T-cell (primary cell): ENCODE results near the gene C21orf91. TPM values are rescaled to one million over a fixed set of nuclear protein-coding genes. Genes with fewer than 3 reads are reported as not detected.

Experiments used
- ATAC-seq, 4 experiments: fragments of 200-7000 bp in 3 of 4; fragments of 150-1000 bp in 1 of 4; cut with Tn5 transposase; replicated peaks in 1 of 4; 1 replicate in 3 of 4; 2 replicates in 1 of 4; pipeline ENCODE4 v1.10.0; 2021; ENCODE audit warnings: moderate library complexity in 3 of 4, mild to moderate bottlenecking in 2 of 4, moderate number of reproducible peaks in 1 of 4
- CTCF ChIA-PET, 2 donors: fragments of 300-600 bp; sonication (Branson Sonifier 250); formaldehyde crosslinking; loops; one replicate each; lab custom pipeline; 2022; ENCODE audit warnings: antibody characterized with exemption in 2 of 2; lab: Charles Lee
- POLR2A ChIA-PET, 2 donors: fragments of 300-600 bp; sonication (Branson Sonifier 250); formaldehyde crosslinking; loops; one replicate each; lab custom pipeline; 2022; ENCODE audit warnings: antibody characterized with exemption in 2 of 2; lab: Charles Lee
- DNase-seq, 35 experiments: peaks; one replicate each; pipeline versions ENCODE4 v3.0.0 to v3.0.0-alpha.2; 2013 to 2023
- H3K27ac ChIP-seq: one replicate; pipeline ENCODE4 v1.5.1; 2013; ENCODE audit warnings: low read length
- H3K27me3 ChIP-seq, 2 experiments: replicated peaks in 1 of 2; 1 replicate in 1 of 2; 2 replicates in 1 of 2; pipeline versions ENCODE4 v1.6.1 to v1.7.0; 2013; ENCODE audit warnings: low read length in 1 of 2, mixed read lengths in 1 of 2; ENCODE audit not compliant: control insufficient read depth in 2 of 2, insufficient read depth in 2 of 2; ENCODE audit errors: extremely low read depth in 1 of 2
- H3K36me3 ChIP-seq, 2 donors: 1 replicate in 1 of 2; 2 replicates in 1 of 2; pipeline versions ENCODE4 v1.6.1 to v1.7.0; 2013; ENCODE audit warnings: low read length in 1 of 2; ENCODE audit not compliant: control insufficient read depth in 2 of 2, insufficient read depth in 1 of 2; ENCODE audit errors: extremely low read depth in 1 of 2
- H3K4me1 ChIP-seq, 2 experiments: 1 replicate in 1 of 2; 2 replicates in 1 of 2; pipeline versions ENCODE4 v1.6.1 to v1.7.0; 2013; ENCODE audit warnings: low read length in 2 of 2, mixed read lengths in 1 of 2; ENCODE audit not compliant: insufficient read depth in 2 of 2, control insufficient read depth in 1 of 2; ENCODE audit errors: extremely low read depth in 1 of 2
- H3K4me3 ChIP-seq, 2 donors: 1 replicate in 1 of 2; 2 replicates in 1 of 2; pipeline versions ENCODE4 v1.5.1 to v1.7.0; 2013; ENCODE audit warnings: mild to moderate bottlenecking in 2 of 2, low read length in 1 of 2, moderate library complexity in 1 of 2; ENCODE audit not compliant: control insufficient read depth in 1 of 2; ENCODE audit errors: extremely low read depth in 1 of 2
- H3K9me3 ChIP-seq: 2 replicates; pipeline ENCODE4 v1.7.0; 2013
- H3K27ac Mint-ChIP-seq, 2 donors: one replicate each; pipeline ENCODE4 v1.8.0; 2020 to 2021; ENCODE audit warnings: mild to moderate bottlenecking in 2 of 2, mixed read lengths in 2 of 2
- H3K27me3 Mint-ChIP-seq, 2 donors: one replicate each; pipeline ENCODE4 v1.8.0; 2021 to 2022; ENCODE audit warnings: mixed read lengths in 2 of 2
- H3K36me3 Mint-ChIP-seq: one replicate; pipeline ENCODE4 v1.8.0; 2021; ENCODE audit warnings: mixed read lengths
- H3K4me1 Mint-ChIP-seq, 3 donors: one replicate each; pipeline ENCODE4 v1.8.0; 2020 to 2022; ENCODE audit warnings: mixed read lengths in 3 of 3, mild to moderate bottlenecking in 1 of 3
- H3K4me3 Mint-ChIP-seq, 3 donors: one replicate each; pipeline ENCODE4 v1.8.0; 2020 to 2022; ENCODE audit warnings: mild to moderate bottlenecking in 3 of 3, mixed read lengths in 3 of 3, moderate library complexity in 3 of 3
- H3K9me3 Mint-ChIP-seq, 3 donors: one replicate each; pipeline ENCODE4 v1.8.0; 2020 to 2022; ENCODE audit warnings: mixed read lengths in 3 of 3
- WGBS: methylation state at CpG from one replicate; pipeline ENCODE4 v1.1.5; 2013; ENCODE audit warnings: missing lambda C conversion rate; ENCODE audit not compliant: insufficient coverage; 5-methylcytosine and 5-hydroxymethylcytosine counted together
- total RNA-seq, 35 experiments: library from RNA in 6 of 35; stranded (reverse) in 6 of 35; fragments of 120-200 nt in 1 of 35; gene quantifications; one replicate each; pipeline versions ENCODE4 v1.2.1 to v1.2.4 and lab custom pipeline; 2013 to 2026

Gene C21orf91
- total RNA-seq, 5 donors from 2014 or later (not counting 1 experiment from before 2014, with no cell fraction given) = 41.1 to 52.6 (median 48.5) TPM

DNA sequence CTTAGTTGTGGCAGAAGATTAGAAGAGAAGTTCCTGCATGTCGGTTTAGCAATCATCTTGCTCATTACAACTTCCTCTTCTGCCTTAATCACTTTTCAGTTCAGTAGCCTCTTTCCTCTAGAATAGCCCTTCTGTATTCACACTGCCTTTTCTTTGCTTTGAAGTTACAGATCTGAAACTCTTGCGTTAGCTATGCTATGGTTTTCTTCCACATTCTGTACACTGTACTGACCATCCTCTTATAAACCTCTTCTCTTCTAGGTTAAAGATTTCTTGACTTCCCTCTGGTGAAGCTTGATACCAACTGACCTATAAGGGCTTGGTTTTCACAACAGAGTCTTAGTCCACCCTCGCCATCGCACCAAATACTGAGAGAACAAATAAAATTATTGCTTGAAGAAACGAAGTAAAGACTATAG is 35.0 kb downstream of the C21orf91 start:
- Mint-ChIP-seq H3K9me3 (peaks cover 0 to 6% (median 0%) of the 10 kb centered on the region in 3 donors), H3K4me3 (peak overlapping the region; percentile 64 to 78 (median 75)), H3K27me3 (no peaks in the 10 kb centered on the region), H3K36me3 (peaks cover 21% of the 10 kb centered on the region), H3K27ac (peak overlapping the region; percentile 92 to 94), H3K4me1 (peaks cover 98 to 99% (median 98%) of the 10 kb centered on the region in 3 donors)
- ATAC-seq = peak; percentile 49 to 60 (median 56)
- peak overlapping the region in 1 of 2 donors; percentile 11 for H3K4me3 ChIP-seq
- peaks cover 59 to 70% of the 10 kb centered on the region in 2 experiments for H3K4me1 ChIP-seq
- peaks cover 0 to 4% of the 10 kb centered on the region in 2 donors for H3K36me3 ChIP-seq
- H3K27ac ChIP-seq = peak overlapping the region; percentile 82
- CTCF ChIA-PET = interaction anchor here (0.6 to 1.5 kb wide), 10 partner anchors 8 to 105 kb away, joined by 3 to 8 read pairs (median 4); no protein-coding TSS in a partner anchor
- WGBS = 0% methylated on average over 1 of the region's 5 CpGs
- H3K27me3 ChIP-seq = no peaks in the 10 kb centered on the region
- POLR2A ChIA-PET = interaction anchor here (0.5 to 3.9 kb wide), 9 partner anchors 9 to 112 kb away, joined by 3 to 22 read pairs (median 6); partner anchors contain the start of gene C21orf91 (in 1 of the 2)
- H3K9me3 ChIP-seq = no peaks in the 10 kb centered on the region
- DNase-seq = peak in 1 of 35 experiments; percentile 51

DNA sequence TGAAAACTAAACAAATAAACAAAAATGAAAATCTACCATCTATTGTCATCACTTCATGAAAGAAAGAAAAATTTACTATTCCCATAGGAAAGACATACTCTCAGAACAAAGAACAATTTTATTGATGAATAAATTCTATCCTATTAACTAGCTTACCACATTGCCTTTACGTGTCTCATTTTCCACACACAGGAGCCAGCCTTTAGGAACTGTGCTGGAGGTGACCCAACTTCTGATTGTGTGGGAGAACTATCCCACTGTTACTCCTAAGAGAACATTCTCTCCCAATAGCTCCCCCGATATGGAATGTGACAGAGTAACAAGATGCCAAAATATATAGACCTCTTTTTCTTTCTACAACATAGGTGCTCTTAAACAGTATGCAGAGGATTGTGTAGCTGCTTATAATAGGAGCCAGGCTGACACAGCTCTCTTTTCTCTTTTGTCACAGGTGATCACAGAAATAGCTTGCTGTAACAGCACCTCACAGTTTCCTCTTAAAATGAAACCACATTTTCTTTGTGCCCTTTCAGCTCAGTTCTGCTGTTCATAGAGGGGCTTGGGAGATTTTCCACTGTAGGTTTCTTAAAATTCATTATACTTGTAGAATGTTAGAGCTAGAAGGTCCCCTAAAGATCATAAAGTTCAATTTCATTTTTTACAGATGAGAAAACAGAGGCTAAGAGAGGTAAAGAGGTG is 35.5 kb downstream of the C21orf91 start:
- POLR2A ChIA-PET = interaction anchor here (0.6 to 3.9 kb wide), 9 partner anchors 10 to 205 kb away, joined by 5 to 22 read pairs (median 6); partner anchors contain the start of gene C21orf91 (in 1 of the 2)
- ATAC-seq = peak; percentile 50 to 65 (median 60)
- Histone ChIP-seq H3K36me3 (peaks cover 0 to 4% of the 10 kb centered on the region in 2 donors), H3K4me3 (peak overlapping the region; percentile 11 to 17), H3K27ac (peak overlapping the region; percentile 82), H3K27me3 (no peaks in the 10 kb centered on the region), H3K4me1 (peaks cover 59 to 65% of the 10 kb centered on the region in 2 experiments), H3K9me3 (no peaks in the 10 kb centered on the region)
- H3K4me1 Mint-ChIP-seq = peaks cover 93 to 98% (median 94%) of the 10 kb centered on the region in 3 donors
- CTCF ChIA-PET = interaction anchor here (0.6 to 1.5 kb wide), 11 partner anchors 8 to 104 kb away, joined by 3 to 8 read pairs (median 3); no protein-coding TSS in a partner anchor
- no CpG with 5 or more reads among the region's 2 CpGs for WGBS
- H3K27me3 Mint-ChIP-seq = no peaks in the 10 kb centered on the region
- peaks cover 0 to 6% (median 0%) of the 10 kb centered on the region in 3 donors for H3K9me3 Mint-ChIP-seq
- peak in 13 of 35 experiments; percentile 10 to 56 (median 33) for DNase-seq
- peak overlapping the region; percentile 92 to 94 for H3K27ac Mint-ChIP-seq
- peak overlapping the region; percentile 64 to 78 (median 75) for H3K4me3 Mint-ChIP-seq
- peaks cover 21% of the 10 kb centered on the region for H3K36me3 Mint-ChIP-seq

DNA sequence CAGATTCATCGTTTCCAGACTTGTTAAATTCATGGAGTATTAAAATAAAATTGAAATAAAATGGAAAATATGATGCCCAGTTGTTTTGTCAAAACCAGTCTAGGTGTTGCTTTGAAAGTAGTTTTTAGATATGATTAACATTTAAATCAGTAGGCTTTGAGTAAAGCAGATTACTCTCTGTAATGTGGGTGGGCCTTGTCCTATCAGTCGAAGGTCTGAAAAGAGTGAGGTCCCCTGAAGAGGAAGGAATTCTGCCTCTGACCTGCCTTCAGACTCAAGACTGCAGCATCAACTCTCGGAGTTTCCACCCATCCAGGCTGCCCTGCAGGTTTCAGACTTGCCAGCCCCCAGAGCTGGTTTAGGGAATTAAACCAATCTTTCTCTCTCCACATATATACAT is 36.2 kb downstream of the C21orf91 start:
- Mint-ChIP-seq H3K4me1 (peaks cover 86 to 92% (median 87%) of the 10 kb centered on the region in 3 donors), H3K27ac (peak overlapping the region; percentile 92 to 94), H3K27me3 (no peaks in the 10 kb centered on the region), H3K9me3 (peaks cover 0 to 6% (median 0%) of the 10 kb centered on the region in 3 donors), H3K36me3 (peaks cover 21% of the 10 kb centered on the region), H3K4me3 (peak overlapping the region in 1 of 3 donors; percentile 64)
- CTCF ChIA-PET = interaction anchor here (0.6 to 1.5 kb wide), 4 partner anchors 15 to 37 kb away, joined by 3 to 8 read pairs (median 4); no protein-coding TSS in a partner anchor
- peaks cover 55 to 64% of the 10 kb centered on the region in 2 experiments for H3K4me1 ChIP-seq
- H3K4me3 ChIP-seq = no peak overlapping the region
- DNase-seq = no peak
- peak overlapping the region; percentile 82 for H3K27ac ChIP-seq
- WGBS = 100% methylated on average over 1 of the region's 3 CpGs
- H3K9me3 ChIP-seq = no peaks in the 10 kb centered on the region
- POLR2A ChIA-PET = interaction anchor here (0.6 to 3.9 kb wide), 4 partner anchors 15 to 97 kb away, joined by 5 to 22 read pairs (median 8); partner anchors contain the start of gene C21orf91 (in 1 of the 2)
- no peak for ATAC-seq
- no peaks in the 10 kb centered on the region for H3K27me3 ChIP-seq
- peaks cover 0 to 4% of the 10 kb centered on the region in 2 donors for H3K36me3 ChIP-seq

DNA sequence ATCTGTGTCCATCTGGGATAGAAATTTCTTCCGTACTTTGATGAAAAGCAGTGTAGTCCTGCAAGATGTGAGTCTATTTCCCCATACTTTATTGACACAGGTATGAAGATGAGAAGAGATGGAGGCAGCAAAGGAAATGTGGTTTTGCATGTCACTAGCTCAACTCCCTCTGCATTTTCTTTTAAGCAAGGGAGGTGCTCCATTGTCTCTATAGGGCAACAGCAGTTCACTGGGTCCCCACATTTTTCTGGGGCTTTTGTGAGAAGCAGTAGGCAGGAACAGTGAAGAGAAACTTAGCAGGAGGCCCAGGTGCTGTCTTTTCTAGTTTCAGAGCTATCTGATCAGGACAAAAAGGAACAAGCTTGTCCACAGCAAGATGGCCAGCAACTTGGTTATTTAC is 37.1 kb downstream of the C21orf91 start:
- peaks cover 0 to 6% (median 0%) of the 10 kb centered on the region in 3 donors for H3K9me3 Mint-ChIP-seq
- no CpG with 5 or more reads among the region's 1 CpG for WGBS
- H3K36me3 Mint-ChIP-seq = peaks cover 17% of the 10 kb centered on the region
- Histone ChIP-seq H3K4me3 (no peak overlapping the region), H3K36me3 (peaks cover 0 to 4% of the 10 kb centered on the region in 2 donors), H3K27me3 (no peaks in the 10 kb centered on the region), H3K27ac (peak overlapping the region; percentile 82), H3K4me1 (peaks cover 52 to 59% of the 10 kb centered on the region in 2 experiments), H3K9me3 (no peaks in the 10 kb centered on the region)
- ATAC-seq = peak; percentile 38 to 69 (median 64)
- ChIA-PET POLR2A (interaction anchor here (0.6 to 3.9 kb wide), 10 partner anchors 9 to 172 kb away, joined by 3 to 22 read pairs (median 4); partner anchors contain the start of gene C21orf91 (in 1 of the 2)), CTCF (interaction anchor here (0.8 to 2.5 kb wide), 11 partner anchors 8 to 143 kb away, joined by 3 to 17 read pairs (median 8); partner anchors contain the start of gene C21orf91 (in 1 of the 2))
- H3K4me1 Mint-ChIP-seq = peaks cover 78 to 89% (median 85%) of the 10 kb centered on the region in 3 donors
- peak overlapping the region; percentile 32 to 64 (median 52) for H3K4me3 Mint-ChIP-seq
- peak overlapping the region; percentile 94 to 96 for H3K27ac Mint-ChIP-seq
- peak in 25 of 35 experiments; percentile 13 to 69 (median 39) for DNase-seq
- no peaks in the 10 kb centered on the region for H3K27me3 Mint-ChIP-seq

DNA sequence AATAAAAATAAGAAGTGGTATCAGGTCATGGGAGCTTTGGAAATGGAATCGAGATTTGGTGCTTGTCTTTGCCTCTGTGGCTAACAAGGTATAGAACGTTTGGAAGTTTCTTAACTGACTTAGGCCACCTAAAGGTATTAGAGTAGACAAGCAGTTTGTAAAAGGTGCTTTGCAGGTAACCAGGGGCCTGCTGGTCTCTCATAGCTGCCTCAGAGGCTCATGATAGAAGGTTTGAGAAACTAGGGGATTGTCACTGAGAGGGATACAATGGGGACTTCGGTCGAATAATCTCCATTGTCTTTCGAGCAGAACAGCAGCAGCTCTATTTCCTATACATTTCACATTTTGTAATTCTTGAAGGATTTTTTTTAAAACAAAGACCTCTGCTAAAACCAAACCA is 37.6 kb downstream of the C21orf91 start:
- 72% methylated on average over 2 of the region's 5 CpGs for WGBS

More for the DNA sequence above, 37.6 kb downstream of the C21orf91 start:
- CTCF ChIA-PET = interaction anchor here (0.6 to 2.5 kb wide), 12 partner anchors 9 to 144 kb away, joined by 3 to 17 read pairs (median 8); partner anchors contain the start of gene C21orf91 (in 1 of the 2)
- H3K36me3 ChIP-seq = peaks cover 0 to under 1% of the 10 kb centered on the region in 2 donors
- Mint-ChIP-seq H3K27ac (peak overlapping the region; percentile 94 to 96), H3K4me3 (peak overlapping the region; percentile 32 to 64 (median 52)), H3K27me3 (no peaks in the 10 kb centered on the region), H3K9me3 (peaks cover 0 to 6% (median 0%) of the 10 kb centered on the region in 3 donors), H3K36me3 (peaks cover 12% of the 10 kb centered on the region), H3K4me1 (peaks cover 76 to 89% (median 84%) of the 10 kb centered on the region in 3 donors)
- ATAC-seq (no peak), DNase-seq (no peak)
- POLR2A ChIA-PET = interaction anchor here (0.6 to 3.9 kb wide), 10 partner anchors 10 to 171 kb away, joined by 3 to 22 read pairs (median 4); partner anchors contain the start of gene C21orf91 (in 1 of the 2)
- H3K9me3 ChIP-seq = no peaks in the 10 kb centered on the region
- peak overlapping the region; percentile 82 for H3K27ac ChIP-seq
- H3K4me1 ChIP-seq = peaks cover 47 to 53% of the 10 kb centered on the region in 2 experiments
- no peak overlapping the region for H3K4me3 ChIP-seq
- H3K27me3 ChIP-seq = no peaks in the 10 kb centered on the region
